Common myeloid progenitor, CD34-positive (primary cell): Measurements from ENCODE around the gene GPD1L.

Source experiments
- CTCF ChIA-PET: fragments of 350-600 bp; sonication (Branson Sonifier 250); formaldehyde crosslinking; loops from one replicate; lab custom pipeline; 2021; ENCODE audit warnings: antibody characterized with exemption; lab: Charles Lee
- POLR2A ChIA-PET: fragments of 350-600 bp; sonication (Branson Sonifier 250); formaldehyde crosslinking; loops from one replicate; lab custom pipeline; 2021; ENCODE audit warnings: antibody characterized with exemption; lab: Charles Lee
- DNase-seq, 3 donors: peaks; one replicate each; pipeline versions ENCODE4 v3.0.0 to v3.0.0-alpha.2; 2013
- H3K27ac ChIP-seq, 2 experiments: 1 replicate in 1 of 2; 2 replicates in 1 of 2; pipeline ENCODE4 v1.7.0; 2013; ENCODE audit warnings: inconsistent platforms in 2 of 2, low read length in 2 of 2, mild to moderate bottlenecking in 2 of 2, low read depth in 1 of 2, moderate library complexity in 1 of 2; ENCODE audit not compliant: severe bottlenecking in 2 of 2, insufficient read depth in 1 of 2, poor library complexity in 1 of 2
- H3K27me3 ChIP-seq, 5 experiments: replicated peaks in 2 of 5; 1 replicate in 3 of 5; 2 replicates in 2 of 5; pipeline versions ENCODE4 v1.6.1 to v1.7.0; 2013; ENCODE audit warnings: low read length in 4 of 5, mild to moderate bottlenecking in 2 of 5, moderate library complexity in 2 of 5, inconsistent platforms in 1 of 5; ENCODE audit not compliant: insufficient read depth in 5 of 5, control insufficient read depth in 4 of 5
- H3K36me3 ChIP-seq, 4 experiments: 1 replicate in 2 of 4; 2 replicates in 2 of 4; pipeline versions ENCODE4 v1.6.1 to v1.7.0; 2013; ENCODE audit warnings: low read length in 3 of 4, control low read depth in 1 of 4, mild to moderate bottlenecking in 1 of 4; ENCODE audit not compliant: control insufficient read depth in 4 of 4, insufficient read depth in 4 of 4
- H3K4me1 ChIP-seq, 4 experiments: 1 replicate in 3 of 4; 2 replicates in 1 of 4; pipeline versions ENCODE4 v1.6.1 to v1.7.1; 2013; ENCODE audit warnings: low read length in 3 of 4, mild to moderate bottlenecking in 3 of 4, control low read depth in 1 of 4, inconsistent platforms in 1 of 4, moderate library complexity in 1 of 4; ENCODE audit not compliant: control insufficient read depth in 4 of 4, insufficient read depth in 4 of 4; ENCODE audit errors: control extremely low read depth in 1 of 4
- H3K4me3 ChIP-seq, 7 experiments: 1 replicate in 4 of 7; 2 replicates in 3 of 7; pipeline versions ENCODE4 v1.5.1 to v1.7.0; 2013; ENCODE audit warnings: mild to moderate bottlenecking in 7 of 7, low read length in 6 of 7, moderate library complexity in 6 of 7, inconsistent platforms in 2 of 7, low read depth in 2 of 7, control low read depth in 1 of 7; ENCODE audit not compliant: insufficient read depth in 4 of 7, control insufficient read depth in 1 of 7; ENCODE audit errors: extremely low read depth in 1 of 7
- H3K9me3 ChIP-seq, 5 experiments: 1 replicate in 4 of 5; 2 replicates in 1 of 5; pipeline versions ENCODE4 v1.6.1 to v1.7.1; 2013; ENCODE audit warnings: low read length in 4 of 5, mild to moderate bottlenecking in 2 of 5, inconsistent platforms in 1 of 5, low read depth in 1 of 5, moderate library complexity in 1 of 5; ENCODE audit not compliant: control insufficient read depth in 4 of 5, insufficient read depth in 2 of 5; ENCODE audit errors: control extremely low read depth in 1 of 5
- WGBS: methylation state at CpG from one replicate; pipeline ENCODE4 v1.1.5; 2013; ENCODE audit not compliant: insufficient coverage; 5-methylcytosine and 5-hydroxymethylcytosine counted together

Gene GPD1L

DNA sequence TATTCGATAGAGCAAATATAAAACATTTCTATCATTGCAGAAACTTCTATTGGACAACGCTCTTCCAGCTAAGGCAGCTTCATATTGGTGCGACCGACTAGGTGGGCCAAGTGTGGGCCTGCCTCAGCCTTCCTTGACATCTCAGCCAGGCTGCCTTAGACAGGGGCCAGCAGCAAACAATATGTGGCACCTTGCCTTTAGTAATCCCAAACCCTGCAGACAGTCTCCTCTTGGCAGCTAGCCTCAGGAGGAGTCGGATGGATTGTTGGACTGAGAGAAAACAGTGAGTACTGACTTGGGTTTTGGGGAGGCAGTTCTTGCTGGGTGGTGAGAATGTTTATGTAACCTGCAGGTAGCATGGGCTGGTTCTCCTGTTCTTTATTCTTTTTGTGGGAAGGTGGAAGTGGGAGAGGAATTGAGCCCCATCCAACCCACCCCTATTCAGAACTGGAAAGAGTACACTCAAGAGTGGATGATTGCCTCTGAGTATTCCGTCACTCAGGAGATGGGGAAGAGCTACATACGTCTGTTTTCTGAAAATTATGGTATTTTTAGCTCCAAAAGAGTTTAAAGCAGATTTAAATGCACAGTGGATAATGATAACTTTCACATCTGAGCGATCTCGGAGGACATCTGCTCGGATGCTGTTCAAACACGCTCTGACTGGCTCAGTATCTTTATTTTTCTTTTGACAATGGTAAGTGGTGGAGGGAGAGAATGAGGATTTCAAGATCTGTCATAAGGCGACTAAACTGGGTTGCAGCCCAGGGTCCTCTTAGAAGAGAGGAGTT lies 47.2 kb downstream of the GPD1L start:
- Histone ChIP-seq H3K4me3 (no peak overlapping the region), H3K27me3 (no peaks in the 10 kb centered on the region), H3K36me3 (peaks cover 0 to 11% (median 9%) of the 10 kb centered on the region in 4 experiments), H3K27ac (no peak overlapping the region), H3K9me3 (no peaks in the 10 kb centered on the region), H3K4me1 (no peaks in the 10 kb centered on the region)
- POLR2A ChIA-PET, result no interaction called here
- no peak for DNase-seq
- 96% methylated on average over 12 of the region's 12 CpGs for WGBS
- CTCF ChIA-PET, result interaction anchor here (1.2 to 2.9 kb wide), 5 partner anchors 9 to 193 kb away, joined by 3 to 34 read pairs (median 5); no protein-coding TSS in a partner anchor

DNA sequence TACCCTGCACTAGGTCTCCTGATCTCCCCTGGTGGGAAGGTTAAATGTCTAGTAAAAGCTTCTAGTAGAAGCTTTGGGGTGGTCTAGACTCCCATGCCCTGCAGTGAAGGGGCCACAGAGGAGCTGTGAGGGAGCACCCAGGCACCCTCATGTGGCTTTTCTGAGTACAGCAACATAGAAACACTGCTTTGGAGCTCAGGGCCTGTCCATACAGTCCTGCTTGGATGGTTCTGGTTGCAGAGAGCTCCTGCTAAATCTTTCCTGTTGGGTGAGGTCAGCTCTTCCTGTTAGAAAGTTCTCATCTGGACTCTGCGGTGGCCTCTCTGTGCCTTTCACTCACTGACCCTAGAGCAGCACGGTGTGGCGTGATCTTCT lies 47.8 kb downstream of the GPD1L start:
- peak in 1 of 3 donors; percentile 10 for DNase-seq
- ChIA-PET CTCF (interaction anchor here (1.2 to 2.9 kb wide), 5 partner anchors 9 to 192 kb away, joined by 3 to 34 read pairs (median 5); no protein-coding TSS in a partner anchor), POLR2A (no interaction called here)
- no peak overlapping the region for H3K4me3 ChIP-seq
- no peaks in the 10 kb centered on the region for H3K4me1 ChIP-seq
- WGBS, result 100% methylated on average over 2 of the region's 3 CpGs
- no peaks in the 10 kb centered on the region for H3K9me3 ChIP-seq
- H3K27me3 ChIP-seq, result no peaks in the 10 kb centered on the region
- no peak overlapping the region for H3K27ac ChIP-seq
- H3K36me3 ChIP-seq, result peaks cover 0 to 11% (median 9%) of the 10 kb centered on the region in 4 experiments

DNA sequence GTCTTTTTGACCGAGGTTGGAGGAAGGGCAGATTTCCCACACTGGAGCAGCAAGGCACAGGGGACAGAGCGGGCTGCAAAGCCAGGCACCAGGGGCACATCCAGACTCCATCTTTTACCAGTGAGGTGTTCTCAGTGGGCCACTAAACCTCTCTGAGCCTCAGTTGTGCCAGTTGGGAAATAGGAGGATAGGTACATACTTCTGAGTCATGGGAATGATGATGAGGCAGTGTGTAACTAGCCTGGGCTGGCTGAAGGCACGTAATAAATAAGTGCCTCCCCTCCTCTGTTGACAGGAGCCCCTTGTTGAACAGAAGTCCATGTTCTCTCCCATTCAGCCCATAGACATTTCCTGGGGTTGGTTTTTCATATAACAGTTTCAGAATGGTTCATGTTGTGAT lies 48.7 kb downstream of the GPD1L start:
- Histone ChIP-seq H3K9me3 (no peaks in the 10 kb centered on the region), H3K4me3 (no peak overlapping the region), H3K27ac (no peak overlapping the region), H3K36me3 (peaks cover 0 to 14% (median 10%) of the 10 kb centered on the region in 4 experiments), H3K27me3 (no peaks in the 10 kb centered on the region), H3K4me1 (no peaks in the 10 kb centered on the region)
- DNase-seq, result no peak
- ChIA-PET CTCF (interaction anchor here (1.3 to 2.9 kb wide), 3 partner anchors 10 to 137 kb away, joined by 4 to 34 read pairs (median 19); no protein-coding TSS in a partner anchor), POLR2A (no interaction called here)
- 92% methylated on average over 2 of the region's 3 CpGs for WGBS

DNA sequence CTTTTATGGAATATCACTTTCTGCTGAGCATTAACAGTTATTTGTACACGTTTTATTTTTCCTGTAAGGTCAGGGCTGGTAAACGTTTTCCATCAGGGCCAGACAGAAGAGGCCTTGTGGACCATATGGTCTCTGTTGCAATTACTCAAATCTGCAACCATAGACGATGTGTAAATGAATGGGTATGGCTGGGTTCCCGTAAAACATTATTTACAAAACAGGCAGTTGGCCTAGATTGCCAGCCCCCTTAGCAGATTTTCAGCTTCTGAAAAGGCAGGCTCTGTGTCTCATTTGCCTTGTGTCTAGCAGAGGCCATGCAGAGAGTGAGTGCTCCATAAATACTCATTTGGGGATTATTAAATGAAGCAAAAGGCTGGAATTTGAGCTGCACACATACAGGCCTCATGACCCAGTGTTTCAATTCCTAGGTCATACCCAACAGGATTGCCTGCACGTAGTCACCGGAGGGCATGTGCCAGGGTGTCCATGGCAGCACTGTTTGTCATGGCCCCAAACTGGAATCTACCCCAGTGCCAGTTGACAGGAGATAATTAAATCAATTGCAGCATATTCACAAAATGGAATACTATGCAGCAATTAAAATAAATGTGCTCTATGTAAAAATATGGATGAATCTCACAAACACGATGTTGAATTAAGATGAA lies 51.3 kb downstream of the GPD1L start:
- CTCF ChIA-PET, result interaction anchor here (0.7 to 1.8 kb wide), 5 partner anchors 14 to 185 kb away, joined by 3 to 6 read pairs (median 4); no protein-coding TSS in a partner anchor
- WGBS, result 97% methylated on average over 5 of the region's 7 CpGs

DNA sequence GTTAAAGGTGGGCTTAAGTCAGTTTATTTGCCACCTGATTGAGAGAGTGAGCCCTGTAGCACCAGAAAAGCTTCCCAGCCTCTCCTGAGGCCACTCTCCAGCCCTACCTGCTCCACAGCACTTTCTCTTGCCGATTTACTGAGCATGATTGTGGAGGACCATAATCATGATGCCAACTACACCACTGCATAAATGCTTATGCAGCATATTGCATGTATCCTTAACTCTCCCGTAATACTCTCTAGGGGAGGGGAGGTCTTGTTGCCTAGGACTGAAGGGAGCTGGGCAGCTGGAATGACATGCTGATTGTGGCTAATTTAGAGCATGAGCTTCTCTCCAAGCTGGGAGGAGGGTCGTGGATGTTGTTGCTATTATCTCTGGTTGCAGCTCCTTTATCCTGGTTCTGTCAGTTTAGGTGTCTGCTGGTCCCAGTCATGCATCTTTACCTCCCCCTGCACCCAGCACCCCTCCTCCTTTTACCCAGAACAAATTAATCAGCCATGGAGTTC lies 54.3 kb downstream of the GPD1L start:
- Histone ChIP-seq H3K27me3 (no peaks in the 10 kb centered on the region), H3K36me3 (peaks cover 2 to 24% (median 14%) of the 10 kb centered on the region in 4 experiments), H3K9me3 (no peaks in the 10 kb centered on the region), H3K4me3 (no peak overlapping the region), H3K4me1 (no peaks in the 10 kb centered on the region), H3K27ac (no peak overlapping the region)
- 100% methylated on average over 2 of the region's 3 CpGs for WGBS
- POLR2A ChIA-PET, result no interaction called here
- CTCF ChIA-PET, result interaction anchor here (0.9 to 2.2 kb wide), 2 partner anchors 9 to 15 kb away, joined by 3 to 8 read pairs; no protein-coding TSS in a partner anchor
- no peak for DNase-seq

More for the DNA sequence above, 51.3 kb downstream of the GPD1L start:
- POLR2A ChIA-PET, result interaction anchor here (0.5 kb wide), 1 partner anchor 136 kb away, joined by 4 read pairs; no protein-coding TSS in a partner anchor
- peaks cover 0 to 14% (median 5%) of the 10 kb centered on the region in 4 experiments for H3K36me3 ChIP-seq
- H3K4me1 ChIP-seq, result no peaks in the 10 kb centered on the region
- no peak overlapping the region for H3K27ac ChIP-seq
- no peak for DNase-seq
- H3K9me3 ChIP-seq, result no peaks in the 10 kb centered on the region
- no peaks in the 10 kb centered on the region for H3K27me3 ChIP-seq
- H3K4me3 ChIP-seq, result no peak overlapping the region

DNA sequence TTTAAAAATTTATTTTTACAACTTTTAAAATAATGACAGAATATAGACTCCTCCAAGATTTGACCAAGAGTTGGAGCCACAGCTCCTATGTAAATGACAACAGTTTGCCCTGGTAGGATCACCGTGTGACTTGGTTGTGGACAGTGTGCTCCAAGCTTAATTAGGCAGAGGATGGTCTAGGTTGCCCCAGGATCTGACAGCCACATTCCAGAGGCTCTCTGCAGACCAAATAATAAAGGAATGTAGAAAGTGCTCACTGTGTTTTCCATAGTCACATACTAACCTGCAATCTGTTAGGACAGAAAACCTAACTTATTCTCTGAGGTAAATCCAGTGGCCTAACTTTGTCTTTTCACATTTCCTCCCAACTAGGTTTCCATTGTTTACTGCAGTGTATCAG lies 59.0 kb downstream of the GPD1L start:
- Histone ChIP-seq H3K27ac (no peak overlapping the region), H3K4me3 (no peak overlapping the region), H3K27me3 (no peaks in the 10 kb centered on the region), H3K9me3 (peaks cover 0 to under 1% (median 0%) of the 10 kb centered on the region in 5 experiments), H3K36me3 (peaks cover 3 to 33% (median 14%) of the 10 kb centered on the region in 4 experiments), H3K4me1 (no peaks in the 10 kb centered on the region)
- WGBS, result 86% methylated on average over 1 of the region's 1 CpG
- POLR2A ChIA-PET, result no interaction called here
- CTCF ChIA-PET, result no interaction called here
- DNase-seq, result no peak
